RPMI8226 (cell line): ENCODE data around the gene HSPA1B.
"Not testable (repeated sequence)": the region's sequence is repeated elsewhere in the genome, so short reads cannot be mapped to it uniquely, and the experiment has no call there.

Experiments
- DNase-seq: peaks from one replicate; pipeline ENCODE4 v3.0.0-alpha.2; 2015

Gene HSPA1B

DNA sequence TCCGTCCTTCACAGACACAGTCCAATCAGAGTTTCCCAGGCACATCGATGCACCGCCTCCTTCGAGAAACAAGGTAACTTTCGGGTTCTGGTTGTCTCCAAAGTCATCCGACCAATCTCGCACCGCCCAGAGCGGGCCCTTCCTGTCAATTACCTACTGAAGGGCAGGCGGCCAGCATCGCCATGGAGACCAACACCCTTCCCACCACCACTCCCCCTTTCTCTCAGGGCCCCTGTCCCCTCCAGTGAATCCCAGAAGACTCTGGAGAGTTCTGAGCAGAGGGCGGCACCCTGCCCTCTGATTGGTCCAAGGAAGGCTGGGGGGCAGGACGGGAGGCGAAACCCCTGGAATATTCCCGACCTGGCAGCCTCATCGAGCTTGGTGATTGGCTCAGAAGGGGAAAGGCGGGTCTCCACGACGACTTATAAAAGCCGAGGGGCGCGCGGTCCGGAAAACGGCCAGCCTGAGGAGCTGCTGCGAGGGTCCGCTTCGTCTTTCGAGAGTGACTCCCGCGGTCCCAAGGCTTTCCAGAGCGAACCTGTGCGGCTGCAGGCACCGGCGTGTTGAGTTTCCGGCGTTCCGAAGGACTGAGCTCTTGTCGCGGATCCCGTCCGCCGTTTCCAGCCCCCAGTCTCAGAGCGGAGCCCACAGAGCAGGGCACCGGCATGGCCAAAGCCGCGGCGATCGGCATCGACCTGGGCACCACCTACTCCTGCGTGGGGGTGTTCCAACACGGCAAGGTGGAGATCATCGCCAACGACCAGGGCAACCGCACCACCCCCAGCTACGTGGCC lies at the start of gene HSPA1B:
TSS of gene HSPA1B (plus strand) at position 453 of the 794 bp plus-strand sequence. CDS start at position 666, 213 bp downstream.
- peak; percentile 99 for DNase-seq

DNA sequence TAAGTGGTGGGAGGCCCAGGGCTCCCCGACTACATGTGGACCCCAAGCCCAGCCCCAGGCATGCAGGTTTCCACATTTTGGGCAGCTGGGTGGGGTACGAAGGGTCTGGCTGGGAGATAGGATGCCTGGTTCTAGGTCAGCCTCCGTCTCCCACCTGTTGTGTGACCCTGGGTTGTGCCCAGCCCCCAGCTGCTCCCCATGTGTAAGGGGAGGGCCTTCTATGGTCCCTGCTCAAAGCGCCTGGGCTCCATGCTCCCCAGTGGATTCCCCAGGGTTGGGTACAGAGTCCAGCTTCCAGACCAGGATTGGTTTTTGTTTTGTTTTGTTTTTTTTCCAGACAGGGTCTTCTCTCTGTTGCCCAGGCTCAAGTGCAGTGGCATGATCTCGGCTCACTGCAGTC lies 49.3 kb upstream of the HSPA1B start:
- no peak for DNase-seq

DNA sequence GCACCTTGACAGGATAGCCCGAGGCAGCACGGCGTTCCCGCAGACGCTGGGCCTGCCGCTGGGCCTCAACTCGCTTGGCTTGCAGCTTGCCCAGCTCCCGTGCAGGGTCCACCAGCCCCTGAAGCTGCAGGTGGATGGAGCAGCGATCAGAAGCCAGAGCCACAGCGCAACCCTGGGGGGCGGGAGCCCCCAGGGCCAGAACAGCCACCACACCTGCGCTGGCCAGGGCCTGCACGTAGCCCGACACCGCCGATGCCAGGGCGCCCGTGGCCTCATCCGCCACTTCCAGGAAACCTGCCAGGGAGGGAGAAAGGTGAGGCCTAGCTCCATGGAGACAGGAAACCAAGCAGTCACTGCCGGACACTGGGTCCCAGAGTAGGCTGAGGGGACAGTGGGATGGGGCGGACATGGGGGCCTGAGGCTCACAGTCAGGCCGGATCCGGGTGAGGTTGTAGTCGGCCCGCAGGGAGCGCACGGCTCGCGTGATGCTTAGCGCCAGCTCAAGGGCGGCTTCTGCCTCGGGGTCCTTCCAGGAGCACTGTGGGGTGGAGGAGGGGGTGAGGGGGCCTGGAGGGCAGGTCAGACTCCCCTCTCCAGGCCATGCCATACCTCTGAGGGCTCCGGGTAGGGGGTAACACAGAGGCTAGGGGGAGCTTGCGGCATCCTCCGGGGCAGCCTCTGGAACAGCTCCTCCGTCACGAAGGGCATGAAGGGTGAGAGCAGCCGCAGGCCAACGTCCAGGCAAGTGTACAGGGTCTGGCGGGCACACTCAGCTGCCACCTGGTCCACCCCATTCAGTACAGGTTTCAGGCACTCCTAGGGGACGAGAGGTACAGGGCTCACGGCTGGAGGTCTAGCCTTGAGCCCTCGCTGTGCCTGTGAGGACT lies 48.3 kb upstream of the HSPA1B start:
- DNase-seq, result no peak

DNA sequence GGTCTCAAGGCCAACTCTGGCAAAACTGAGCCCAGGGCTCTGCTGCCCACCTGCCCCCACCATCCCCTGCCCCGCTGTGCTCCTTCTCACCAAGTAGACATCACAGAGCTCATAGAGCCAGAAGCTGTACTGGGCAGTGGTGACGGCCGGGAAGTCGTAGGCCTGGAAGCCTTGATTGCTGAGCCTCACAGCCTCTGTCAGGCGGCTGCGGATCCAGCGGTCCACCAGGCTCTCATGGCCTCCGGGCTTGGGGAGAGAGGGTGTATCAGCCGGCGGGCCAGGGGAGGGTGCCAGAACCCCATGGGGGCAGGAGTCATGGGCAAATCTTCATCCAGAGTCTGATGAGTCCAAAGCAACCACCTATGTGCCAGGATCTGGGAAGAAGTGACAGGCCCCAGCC lies 47.6 kb upstream of the HSPA1B start:
- no peak for DNase-seq

DNA sequence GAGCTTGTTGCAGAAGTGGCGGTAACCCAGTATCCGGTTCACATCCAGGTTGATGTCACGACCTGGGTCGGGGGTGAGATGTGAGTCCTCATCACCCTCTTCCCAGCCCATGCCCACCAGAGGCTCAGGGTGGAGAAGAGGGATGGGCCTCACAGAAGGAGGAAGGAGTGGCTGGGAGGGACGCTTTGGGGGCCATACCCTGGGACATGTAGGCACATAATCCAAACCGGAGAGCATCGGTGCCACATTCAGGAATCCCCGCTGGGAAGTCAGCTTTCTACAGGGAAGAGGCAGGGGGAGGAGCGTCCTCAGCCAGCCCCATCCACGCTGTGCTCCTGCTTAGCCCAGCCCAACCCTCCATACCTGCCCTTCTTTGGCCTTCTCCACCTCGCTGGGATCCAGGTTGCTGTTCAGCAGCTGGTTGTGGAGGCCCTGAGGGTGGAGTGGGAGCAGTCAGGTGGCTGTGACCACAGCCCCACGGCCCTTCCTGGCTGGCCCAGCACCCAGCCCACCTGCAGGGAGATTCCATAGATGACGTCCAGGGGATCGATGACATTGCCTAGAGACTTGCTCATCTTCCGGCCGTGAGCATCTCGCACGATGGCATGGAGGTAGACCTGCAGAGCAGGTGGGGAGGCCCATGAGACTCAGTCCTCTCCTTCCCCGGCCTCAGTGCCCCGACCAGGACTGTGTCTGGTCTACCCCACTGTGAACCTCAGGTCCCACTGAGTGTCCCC lies 46.9 kb upstream of the HSPA1B start:
- no peak for DNase-seq

DNA sequence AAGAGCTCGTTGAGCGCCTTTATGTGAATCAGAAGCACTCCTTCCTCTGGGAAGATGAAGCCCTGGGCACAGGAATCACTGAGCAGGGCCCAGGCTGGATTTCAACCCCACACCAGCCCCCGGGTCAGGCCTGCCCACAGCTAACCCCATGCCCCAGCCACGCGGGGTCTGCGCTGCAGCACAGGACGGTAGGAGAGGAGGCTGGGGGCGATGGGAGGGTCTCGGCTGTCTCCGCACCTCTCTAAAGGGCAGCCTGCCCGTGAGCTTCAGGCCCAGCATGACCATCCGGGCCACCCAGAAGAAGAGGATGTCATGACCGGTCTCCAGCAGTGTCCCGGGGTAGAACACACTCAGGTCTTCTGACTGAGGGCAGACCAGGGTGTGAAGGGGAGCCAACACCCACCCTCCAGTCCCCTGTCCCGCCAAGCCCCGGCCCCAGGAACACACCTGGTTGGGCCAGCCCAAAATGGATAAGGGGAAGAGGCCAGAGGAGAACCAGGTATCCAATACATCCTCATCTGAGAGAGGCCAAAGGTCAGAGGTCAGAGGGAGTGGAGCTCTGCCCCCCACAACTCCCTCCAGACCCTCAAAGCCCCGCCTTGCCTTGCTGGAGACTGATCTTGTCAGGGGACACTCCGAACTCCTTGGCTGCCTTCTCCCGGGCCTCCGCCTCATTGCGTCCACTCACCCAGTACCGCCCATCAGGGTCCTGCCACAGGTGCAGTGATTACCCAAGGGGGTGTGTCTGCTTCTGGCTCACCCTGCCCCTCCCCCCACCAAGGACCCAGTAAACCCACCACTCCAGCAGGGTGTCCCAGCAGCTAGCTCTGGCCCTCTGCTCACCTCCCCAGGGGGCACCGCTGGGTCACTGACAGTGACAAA lies 46.1 kb upstream of the HSPA1B start:
- DNase-seq, result no peak

- no peak for DNase-seq
Observed at GRCh38 chr6:31782126-31782855, 45.2 kb upstream of the HSPA1B start.

DNA sequence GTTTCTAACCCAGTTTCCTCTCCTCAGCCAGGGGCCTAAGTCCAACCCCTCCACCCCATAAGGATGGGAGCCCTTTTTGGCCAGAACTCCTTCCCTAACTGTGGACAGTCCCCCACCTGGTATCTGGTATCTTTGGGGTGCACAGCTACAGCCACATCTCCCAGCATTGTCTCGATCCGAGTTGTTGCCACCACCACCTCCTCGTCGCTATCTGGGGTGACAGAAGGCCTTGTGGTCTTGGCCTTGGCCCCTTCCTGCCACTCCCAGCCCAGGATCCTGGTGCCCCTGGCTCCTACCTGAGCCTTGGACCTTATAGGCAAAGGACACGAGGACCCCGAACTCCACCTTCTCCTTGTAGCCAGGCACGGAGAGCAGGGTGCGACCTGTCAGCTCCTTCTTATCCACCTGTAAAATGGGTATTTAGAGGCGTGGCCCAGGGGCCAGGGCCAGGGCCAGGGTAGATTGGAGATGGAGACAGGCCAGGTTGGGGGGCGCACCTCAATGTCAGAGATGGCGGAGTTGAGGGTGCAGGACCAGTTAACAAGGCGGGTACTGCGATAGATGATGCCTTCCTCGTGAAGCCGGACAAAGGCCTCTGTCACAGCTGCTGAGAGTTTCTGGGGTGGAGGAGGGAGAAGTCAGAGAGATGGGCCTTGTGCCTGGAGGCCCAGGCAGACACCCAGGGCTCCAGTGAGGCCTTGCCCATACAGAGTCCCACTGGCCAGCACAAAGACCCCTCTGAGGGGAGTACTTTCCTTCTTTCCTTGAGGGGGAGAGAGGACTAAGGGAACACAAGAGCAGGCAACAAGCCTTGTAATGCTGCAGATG lies 43.2 kb upstream of the HSPA1B start:
- no peak for DNase-seq

DNA sequence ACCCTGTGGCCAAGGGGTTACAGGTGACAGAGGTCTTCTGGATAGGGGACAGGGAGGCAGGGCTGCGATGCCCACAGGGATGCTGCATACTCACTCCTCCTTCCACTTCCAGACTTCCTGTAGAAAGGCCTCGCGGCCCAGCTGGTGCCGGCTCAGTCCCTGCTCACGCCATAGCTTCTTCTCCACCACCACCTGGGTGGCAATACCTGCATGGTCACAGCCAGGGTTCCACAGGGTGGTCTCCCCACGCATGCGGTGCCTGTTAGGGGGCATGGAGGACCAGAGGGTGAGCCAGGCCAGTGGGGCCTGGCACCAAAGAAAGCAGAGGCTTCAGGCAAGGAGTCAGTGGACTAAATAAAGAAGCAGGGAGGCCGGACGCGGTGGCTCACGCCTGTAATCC lies 42.1 kb upstream of the HSPA1B start:
- no peak for DNase-seq

DNA sequence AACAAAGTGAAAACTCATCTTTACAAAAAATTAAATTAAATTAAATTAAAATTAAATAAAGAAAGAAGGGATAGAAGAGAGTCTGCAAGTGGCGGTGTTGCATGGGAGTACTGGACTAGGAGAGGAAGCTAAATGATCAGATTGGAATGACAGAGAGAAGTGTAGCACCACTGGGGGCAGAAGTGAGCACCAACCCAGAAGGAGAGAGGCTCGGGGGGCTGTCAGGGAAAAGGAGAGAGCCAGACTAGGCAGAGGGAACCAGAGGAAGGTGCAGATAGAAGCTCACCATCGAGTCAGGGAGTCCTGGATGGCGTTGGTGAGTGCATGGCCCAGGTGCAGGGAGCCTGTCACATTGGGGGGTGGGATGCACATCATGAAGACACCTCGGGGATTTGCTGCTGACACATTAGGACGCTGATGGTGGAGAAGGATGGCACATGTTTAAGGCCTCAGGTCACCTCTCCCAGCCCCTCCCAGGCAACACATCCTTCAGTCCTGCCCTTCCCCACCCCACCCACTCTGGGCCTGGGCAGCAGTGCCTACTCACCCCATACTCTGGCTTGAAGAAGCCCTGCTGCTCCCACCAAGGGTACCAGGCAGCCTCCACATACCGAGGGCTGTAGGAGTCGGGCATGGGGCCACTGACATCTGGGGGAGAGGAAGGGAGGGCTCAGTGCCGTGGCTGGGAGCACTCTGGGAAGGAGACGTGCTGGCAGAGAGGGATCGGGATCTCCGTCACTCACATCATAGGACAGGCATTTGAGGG lies 36.0 kb upstream of the HSPA1B start:
- DNase-seq, result peak; percentile 63

DNA sequence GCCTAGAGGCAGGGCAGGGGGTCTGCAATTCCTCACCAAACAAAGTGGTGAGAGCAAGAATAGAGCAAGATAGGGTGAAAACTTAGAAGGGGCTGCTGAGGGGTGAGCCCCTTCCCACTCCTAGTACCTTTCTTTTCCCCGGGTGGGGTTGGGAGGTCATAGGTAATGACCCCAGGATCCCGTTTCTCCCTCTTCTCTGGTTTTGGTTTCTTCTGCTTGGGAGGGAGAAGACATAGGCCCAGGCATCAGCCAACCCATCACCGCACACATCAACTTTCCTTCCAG lies 35.5 kb upstream of the HSPA1B start:
- DNase-seq, result no peak

- DNase-seq, result peak; percentile 88
Observed at GRCh38 chr6:31792761-31793171, 34.8 kb upstream of the HSPA1B start.

DNA sequence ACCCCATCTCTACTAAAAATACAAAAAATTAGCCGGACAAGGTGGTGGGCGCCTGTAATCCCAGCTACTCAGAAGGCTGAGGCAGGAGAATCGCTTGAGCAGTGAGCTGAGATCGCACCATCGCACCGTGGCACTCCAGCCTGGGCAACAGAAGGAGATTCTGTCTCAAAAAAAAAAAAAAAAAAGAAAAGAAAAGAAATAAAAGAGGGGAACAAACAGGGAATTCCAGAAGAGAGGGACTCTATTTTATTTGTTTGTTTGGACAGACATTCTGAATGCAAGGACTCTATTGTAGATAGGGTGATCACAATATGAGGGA lies 33.7 kb upstream of the HSPA1B start:
- not testable (repeated sequence) for DNase-seq

GRCh38 chr6:31794294-31794865 lies 33.2 kb upstream of the HSPA1B start:
- DNase-seq, result peak; percentile 37

DNA sequence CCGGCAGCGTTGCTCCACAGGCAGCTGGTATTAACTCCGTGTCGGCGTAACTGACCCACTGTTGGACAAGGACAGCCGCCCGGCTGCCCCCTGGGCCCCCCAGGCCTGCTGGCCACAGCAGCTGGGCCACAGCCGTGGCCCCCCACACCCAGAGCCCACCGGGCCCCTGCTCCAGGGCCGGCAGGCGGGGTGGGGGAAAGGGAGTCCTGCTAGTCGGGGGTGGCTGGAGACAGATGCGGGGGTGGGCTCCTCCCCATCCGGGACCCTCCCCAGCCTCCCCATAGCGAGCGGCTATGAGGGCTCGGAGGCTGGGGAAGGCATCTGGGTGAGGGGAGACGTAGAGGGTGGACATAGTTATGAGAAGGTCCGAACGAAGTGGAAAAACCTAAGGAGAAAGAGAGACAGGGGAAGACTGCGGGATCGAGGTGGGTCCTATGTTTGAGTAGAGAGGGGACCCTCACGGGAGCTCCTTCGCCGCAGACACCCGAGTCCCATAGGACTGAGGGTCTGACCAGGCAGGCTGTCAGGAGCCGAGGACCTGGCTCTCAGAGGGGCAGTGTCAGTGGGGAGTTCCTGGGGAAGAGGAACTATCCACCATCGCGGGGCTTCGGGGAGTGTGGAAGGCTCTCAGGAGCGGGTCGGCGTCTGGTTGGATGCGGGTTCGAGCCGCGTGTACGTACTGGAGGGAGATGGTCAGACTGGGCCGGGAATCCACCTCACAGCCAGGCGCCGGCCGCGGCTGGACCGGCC lies 32.5 kb upstream of the HSPA1B start:
- DNase-seq, result no peak

DNA sequence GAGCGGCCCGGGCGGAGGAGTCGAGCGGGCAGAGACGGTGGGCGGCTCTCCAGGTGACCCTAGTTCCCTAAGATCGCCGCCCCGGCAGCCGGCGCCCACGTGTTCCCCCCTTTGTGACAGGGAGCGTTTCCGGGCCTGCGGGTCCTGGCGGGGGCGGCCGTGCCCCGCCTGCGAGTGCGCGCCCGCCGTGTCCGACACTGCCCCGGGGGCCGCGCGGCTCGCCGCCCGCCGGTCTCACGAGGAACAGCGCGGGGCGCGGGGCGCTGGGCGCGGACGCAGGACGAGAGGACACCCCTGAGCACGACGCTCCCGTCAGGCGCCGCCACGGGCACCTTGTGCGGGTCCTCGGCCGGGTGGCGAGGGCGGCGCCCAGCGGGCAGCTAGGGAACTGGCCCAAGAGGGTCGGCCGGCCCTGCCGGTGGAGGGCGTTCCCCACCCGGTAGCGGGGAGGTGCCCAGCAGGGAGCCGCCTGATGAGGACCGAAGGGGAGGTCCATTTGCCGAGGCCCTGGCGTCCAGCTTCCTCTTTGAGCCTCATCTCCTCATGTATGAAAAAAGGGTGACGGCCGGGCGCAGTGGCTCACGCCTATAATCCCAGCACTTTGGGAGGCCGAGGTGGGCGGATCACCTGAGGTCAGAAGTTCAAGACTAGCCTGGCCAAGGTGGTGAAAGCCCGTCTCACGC lies 31.8 kb upstream of the HSPA1B start, which contains the start of gene VARS1:
TSS of gene VARS1 (minus strand) at position 137 of the 683 bp plus-strand sequence. CDS start 535 bp downstream, outside the sequence.
- DNase-seq, result peak; percentile 96

DNA sequence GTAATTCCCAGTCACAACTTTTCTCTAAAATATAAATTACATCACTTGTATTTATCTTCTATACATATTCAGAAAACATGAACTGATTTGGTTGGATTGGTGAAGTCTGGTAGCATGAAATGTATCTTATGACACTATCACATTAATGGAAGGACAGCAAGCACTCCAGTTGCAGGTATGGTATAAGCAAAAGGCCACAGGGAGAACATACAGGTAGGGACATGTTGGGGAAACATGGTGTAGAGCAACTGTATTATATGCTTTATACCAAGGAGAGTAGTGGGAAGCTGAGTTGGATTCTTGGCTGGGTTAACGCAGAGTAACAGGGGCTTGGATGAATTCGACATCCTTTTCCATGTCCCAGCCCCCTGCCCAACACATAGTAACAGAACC lies 30.5 kb upstream of the HSPA1B start:
- no peak for DNase-seq

GRCh38 chr6:31797588-31797987 lies 29.9 kb upstream of the HSPA1B start:
- no peak for DNase-seq
